Cerebellar nuclear complex (tissue), 1 donor: ENCODE measurements around the gene SH2D5.

Experiments used
- DNase-seq, 2 experiments: peaks; one replicate each; lab custom pipeline; 2025; lab: John Stamatoyannopoulos, UW

SH2D5 gene

DNA sequence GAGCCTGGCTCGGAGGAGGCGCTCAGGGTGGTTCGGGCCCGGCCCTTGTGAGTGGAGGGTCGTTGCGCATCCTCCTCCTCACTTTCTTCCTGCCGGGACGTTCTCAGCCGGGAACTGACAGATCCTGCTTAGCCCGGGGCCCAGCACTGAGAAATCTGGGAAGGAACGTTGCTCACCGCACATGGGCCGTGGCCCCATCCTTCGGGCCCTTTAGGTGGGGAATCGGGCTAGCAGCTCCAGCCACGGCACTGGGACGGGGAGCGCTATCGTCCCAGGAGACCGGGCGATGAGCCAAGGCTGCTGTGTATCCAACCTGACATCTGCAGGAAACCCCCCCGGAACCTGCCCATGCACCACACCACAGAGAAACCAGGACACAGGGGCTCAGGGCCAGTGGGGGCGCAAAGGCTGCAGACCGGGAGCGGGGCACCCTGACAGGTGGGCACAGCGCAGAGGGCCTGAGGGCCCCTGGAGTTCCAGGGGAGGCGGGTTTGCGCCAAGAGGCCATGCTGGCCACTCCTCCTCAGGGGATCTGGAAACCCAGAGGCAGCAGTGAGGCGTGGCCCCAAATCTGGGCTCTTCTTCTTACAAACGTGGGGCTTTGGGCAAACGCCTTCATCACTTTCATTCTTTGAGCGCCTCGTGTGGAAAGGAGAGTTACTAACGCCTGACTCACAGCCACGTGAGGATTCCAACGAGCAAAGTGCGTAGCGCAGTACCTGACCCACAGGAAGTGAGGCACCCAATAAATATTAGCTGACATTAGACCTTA is at the start of gene SH2D5:
TSS of gene SH2D5 (minus strand) at position 116 of the 772 bp plus-strand sequence. CDS start 4,659 bp downstream, outside the sequence.
- DNase-seq, result no peak

GRCh38 chr1:20775700-20776099 is 43.2 kb upstream of the SH2D5 start:
- no peak for DNase-seq

- DNase-seq, result no peak
Observed at GRCh38 chr1:20771780-20772179, 39.3 kb upstream of the SH2D5 start.

DNA sequence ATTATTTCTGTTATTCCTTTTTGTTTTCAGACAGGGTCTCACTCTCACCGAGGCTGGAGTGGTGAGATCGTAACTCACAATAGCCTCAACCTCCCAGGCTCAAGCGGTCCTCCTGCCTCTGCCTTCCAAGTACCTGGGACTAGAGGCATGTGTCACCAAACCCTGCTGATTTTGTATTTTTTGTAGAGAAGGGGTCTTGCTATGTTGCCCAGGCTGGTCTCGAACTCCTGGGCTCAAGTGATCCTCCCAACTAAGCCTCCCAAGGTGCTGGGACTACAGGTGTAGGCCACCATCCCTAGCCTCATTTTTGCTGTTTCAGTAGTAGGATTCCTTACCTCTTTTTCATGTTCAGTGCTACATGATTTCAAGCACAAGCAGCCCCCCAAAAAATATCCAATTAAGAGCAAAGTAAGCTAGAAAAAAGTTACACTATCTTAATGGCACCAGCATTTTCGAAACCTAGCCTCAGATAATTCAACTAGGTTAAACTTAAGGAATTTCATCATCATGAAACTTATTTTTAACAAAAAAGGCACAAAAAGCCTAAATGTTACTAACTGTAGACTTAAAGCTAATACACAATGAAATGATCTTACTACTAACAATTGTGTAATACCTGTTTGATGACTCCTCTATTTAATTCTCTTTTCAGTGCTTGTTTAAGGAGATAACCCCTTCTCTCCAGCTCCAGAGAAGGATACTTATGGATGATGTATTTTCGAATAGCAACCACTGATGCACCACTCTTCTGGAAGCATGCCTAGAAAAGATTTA is 38.0 kb upstream of the SH2D5 start:
- DNase-seq, result no peak

DNA sequence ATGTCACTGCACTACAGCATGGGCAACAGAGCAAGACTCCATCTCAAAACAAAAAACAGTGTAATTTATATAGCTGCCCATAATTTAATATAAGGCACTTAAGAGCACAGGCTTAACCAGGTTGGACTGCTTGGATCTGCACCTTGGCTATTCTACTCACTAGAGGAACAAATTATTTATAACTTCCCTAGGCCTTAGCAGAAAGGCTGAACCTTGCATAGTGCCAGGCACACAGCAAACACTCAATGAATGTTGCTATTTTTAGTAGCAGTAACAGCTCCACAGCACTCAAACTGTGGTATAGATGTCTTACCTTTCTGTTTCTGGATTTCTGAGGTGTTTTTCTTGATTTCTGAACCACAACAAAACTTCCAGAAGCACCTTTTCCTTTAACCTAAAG is 34.8 kb upstream of the SH2D5 start:
- DNase-seq, result no peak

GRCh38 chr1:20763417-20763816 is 30.9 kb upstream of the SH2D5 start:
- DNase-seq, result no peak

DNA sequence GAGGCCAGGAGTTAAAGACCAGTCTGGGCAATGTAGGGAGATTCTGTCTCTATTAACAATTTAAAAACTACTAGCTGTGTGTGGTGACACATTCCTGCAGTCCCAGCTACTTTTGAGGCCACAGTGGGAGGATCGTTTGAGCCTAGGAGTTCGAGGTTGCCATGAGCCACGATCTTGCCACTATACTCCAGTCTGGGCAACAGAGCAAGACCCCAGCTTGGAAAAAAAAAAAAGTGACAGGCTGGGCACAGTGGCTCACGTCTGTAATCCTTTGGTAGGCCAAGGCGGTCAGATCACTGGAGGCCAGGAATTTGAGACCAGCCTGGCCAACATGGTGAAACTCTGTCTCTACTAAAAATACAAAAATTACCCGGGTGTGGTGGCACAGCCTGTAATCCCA is 27.8 kb upstream of the SH2D5 start:
- DNase-seq, result no peak

DNA sequence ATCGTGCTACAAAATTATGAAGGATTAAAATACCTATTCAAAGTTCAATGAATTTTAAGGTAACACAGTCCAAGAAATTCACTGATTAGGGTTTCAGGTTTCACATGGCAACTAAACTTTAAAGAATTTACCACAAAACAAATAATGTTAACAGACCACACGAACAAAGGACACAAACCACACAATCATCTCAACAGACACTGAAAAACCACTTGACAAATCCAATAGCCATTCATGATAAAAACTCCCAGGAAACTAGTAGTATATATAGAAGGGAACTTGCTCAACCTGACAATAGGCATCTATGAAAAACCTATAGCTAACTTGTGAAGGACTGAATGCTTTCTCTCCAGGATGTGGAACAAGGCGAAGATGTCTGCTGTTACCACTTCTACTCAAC is 21.1 kb upstream of the SH2D5 start:
- DNase-seq, result no peak

- DNase-seq, result no peak
Observed at GRCh38 chr1:20751462-20751990, 19.0 kb upstream of the SH2D5 start.

GRCh38 chr1:20742671-20743070 is 10.2 kb upstream of the SH2D5 start:
- DNase-seq, result no peak

DNA sequence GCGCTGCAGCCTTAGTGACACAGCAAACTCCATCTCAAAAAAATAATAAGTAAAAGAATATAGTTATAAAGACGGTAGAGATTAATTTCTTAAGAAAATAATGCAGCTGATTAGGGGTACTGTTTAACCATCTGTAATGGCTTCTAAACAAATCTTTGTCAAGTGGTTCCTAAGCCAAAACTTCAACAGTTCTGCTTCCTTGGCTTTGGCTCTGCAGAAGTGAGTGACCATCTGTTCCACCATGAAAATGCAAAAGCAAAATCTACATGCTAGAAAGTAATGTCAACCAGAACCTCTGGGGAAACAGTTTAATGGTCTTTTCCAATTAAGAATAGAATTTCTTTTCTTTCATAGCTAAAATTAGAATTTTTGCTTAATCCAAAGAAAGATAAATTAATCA is 8.3 kb upstream of the SH2D5 start:
- no peak for DNase-seq

GRCh38 chr1:20739225-20739624 is 6.7 kb upstream of the SH2D5 start:
- no peak for DNase-seq

- DNase-seq, result no peak
Observed at GRCh38 chr1:20735581-20736111, 3.1 kb upstream of the SH2D5 start.

- DNase-seq, result no peak
Observed at GRCh38 chr1:20733360-20733975, 965 bp upstream of the SH2D5 start.

DNA sequence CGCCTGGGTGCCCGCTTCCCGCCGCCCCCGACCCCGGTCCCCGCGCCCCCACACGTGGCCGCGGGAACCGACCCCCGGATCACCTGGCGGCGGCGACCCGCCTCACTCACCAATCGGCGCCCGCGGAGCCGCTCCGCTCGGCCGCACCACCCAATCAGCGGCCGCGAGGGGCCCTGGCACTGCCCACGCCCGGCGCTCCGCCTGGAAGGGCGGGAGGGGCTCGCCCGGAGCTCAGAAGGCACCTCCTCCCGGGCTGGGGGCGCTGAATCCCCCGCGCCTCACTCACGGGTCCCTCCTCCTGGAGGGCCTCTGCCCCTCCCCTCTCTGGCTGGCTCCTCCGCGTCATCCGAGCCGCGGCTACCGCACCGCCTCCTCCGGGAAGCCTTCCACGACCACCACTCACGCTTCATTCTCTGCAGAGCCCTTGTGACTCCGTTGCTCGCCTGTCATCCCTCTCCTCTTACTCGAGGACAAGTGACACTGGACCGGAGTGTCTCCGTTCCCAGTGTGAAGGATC is 374 bp downstream of the SH2D5 start:
- no peak for DNase-seq

- DNase-seq, result no peak
Observed at GRCh38 chr1:20731057-20731991, 1.2 kb downstream of the SH2D5 start.

DNA sequence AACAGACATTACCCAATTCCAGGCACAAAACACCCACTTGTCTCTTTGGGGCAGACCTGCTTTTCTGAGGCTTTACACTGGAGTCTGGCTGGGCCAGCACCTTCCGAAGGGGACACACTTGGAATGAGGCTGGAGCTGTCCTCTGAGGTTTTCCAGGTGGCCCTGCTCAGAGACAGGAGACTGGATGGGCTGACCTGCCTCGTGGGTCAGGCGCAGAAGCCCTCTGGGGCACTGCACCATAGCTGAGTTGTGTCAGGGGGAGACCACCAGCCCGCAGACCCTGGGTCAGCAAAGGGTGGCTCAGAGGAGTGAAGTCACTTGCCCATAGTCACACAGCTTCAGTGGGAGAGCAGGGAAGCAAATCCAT is 1.8 kb downstream of the SH2D5 start:
- no peak for DNase-seq

DNA sequence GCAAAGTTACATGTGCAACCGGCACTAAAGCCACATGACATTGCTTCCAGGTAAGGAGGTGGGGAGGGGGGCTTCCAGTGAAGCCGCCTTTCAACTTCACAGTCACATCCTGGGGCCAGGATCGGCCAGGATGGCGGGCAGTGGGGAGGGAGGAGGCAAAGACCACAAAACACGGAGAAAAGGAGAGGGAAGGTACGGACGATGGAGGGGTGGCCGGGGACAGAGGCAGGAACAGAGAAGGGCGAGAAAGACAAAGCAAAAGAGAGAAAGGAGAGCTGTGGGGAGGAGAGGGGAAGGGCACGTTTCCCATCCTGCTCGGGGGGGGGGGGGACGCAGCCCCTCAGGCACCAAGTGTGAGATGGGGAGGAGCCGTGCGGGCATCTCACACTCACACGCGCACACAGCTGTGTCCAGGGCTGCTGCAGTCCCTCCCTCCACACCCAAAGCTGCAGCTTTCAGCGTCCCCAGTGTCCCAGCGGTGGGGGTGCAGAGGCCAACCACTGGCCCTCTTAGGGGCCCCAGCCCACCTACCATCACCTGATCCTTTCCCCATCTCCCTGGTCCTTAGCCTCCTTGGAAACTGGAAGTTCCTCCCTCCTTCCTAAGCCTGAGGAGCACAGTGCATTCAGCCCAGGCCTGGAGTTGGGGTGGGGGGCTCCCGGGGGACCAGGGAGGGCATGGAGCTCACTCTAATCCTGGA is 2.4 kb downstream of the SH2D5 start:
- no peak for DNase-seq

DNA sequence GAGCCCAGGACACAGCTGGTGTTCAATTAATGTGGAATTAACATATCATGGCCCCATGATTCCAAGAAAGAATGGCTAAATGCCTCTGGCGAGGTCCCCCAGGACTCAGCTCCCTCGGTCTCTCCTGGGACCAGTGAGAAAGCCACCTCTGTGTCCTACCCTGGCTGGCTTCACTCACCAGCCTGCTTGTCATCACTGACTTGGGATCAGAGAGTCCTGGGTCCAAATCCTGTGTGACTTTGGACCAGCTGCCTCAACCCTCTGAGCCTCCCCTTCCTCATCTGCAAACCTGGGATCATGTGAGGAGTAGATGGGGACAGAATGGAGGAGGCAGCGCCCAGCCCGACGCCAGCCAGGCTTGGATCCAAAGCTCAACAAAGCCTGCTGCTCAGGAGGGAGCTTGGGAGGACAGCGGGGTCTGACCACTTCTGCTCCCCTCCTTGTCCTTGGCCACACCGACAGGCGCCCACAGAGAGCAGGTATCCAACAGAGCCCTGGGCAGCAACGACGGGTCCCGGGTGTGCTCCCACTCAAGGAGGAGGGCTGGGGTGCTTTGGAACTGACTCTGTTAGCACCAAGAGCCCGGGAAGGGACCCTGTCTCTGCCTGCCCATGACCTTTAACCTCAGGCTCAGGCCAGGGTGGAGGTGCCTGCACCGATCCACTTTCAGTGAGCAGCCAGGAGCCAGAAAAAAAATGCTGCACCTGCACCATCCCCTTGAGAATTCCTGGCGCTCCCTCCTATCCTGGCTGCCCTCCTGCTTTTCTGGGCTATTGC is 3.2 kb downstream of the SH2D5 start:
- DNase-seq, result no peak
